ENCODE measurements around the gene VPS13C.

Gene VPS13C

DNA sequence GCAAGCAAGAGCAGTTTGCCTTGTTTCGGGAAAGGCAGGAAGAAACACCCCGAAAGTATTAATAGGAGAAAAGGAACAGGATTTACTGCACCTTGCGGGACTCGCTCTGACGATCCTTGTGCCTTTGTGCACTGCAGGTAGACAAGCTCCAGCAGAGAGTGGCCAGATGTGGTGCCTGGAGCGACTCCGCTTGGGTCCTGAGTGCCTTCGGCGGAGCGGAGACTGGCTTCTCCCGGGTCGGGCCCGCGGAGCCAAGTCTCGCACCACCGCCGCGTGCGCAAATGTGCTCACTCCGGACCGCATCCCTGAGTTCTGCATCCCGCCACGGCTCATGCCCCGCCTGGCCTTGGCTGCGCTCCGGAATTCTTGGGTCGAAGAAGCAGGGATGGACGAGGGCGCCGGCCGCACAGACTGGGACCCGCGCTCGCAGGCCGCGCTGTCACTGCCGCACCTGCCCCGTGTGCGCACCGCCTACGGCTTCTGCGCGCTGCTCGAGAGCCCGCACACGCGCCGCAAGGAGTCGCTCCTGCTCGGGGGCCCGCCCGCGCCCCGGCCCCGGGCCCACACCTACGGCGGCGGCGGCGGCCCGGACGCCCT lies 7.3 kb upstream of the VPS13C start:
- Histone ChIP-seq H3K36me3 (ENCODE audit: control insufficient read depth, low read length) (no peaks in the 10 kb centered on the region), H3K27me3 (ENCODE audit: control insufficient read depth, low read length) (peaks cover 38% of the 10 kb centered on the region), H3K4me1 (ENCODE audit: control insufficient read depth, low read length) (peaks cover 25% of the 10 kb centered on the region), H3K4me3 (ENCODE audit: low read length) (peak overlapping the region; percentile 54), H3K4me2 (ENCODE audit: low read length) (peak overlapping the region; percentile 72), H3F3A (ENCODE audit: control insufficient read depth, insufficient read depth) (peaks cover 5% of the 10 kb centered on the region; the same call in 1 of the 2 replicates), H3K9me2 (replicated peaks; ENCODE audit: control insufficient read depth, low read length) (no peaks in the 10 kb centered on the region), H3K9me3 (ENCODE audit: control insufficient read depth, insufficient read depth, low read length) (no peaks in the 10 kb centered on the region), H3K27ac (ENCODE audit: low read depth, low read length) (no peak overlapping the region), H3K79me2 (ENCODE audit: control insufficient read depth, low read length) (no peaks in the 10 kb centered on the region), H4K20me1 (ENCODE audit: control insufficient read depth, insufficient read depth, low read depth, low read length) (no peaks in the 10 kb centered on the region)
- TF ChIP-seq EZH2phosphoT487 (IDR thresholded peaks at IDR 0.05; ENCODE audit: borderline replicate concordance, low read length) (no peak), CTCF (IDR thresholded peaks at IDR 0.05; ENCODE audit: low read depth, low read length, poor library complexity, severe bottlenecking) (no peak)

GRCh38 chr15:62066663-62067447 lies 6.6 kb upstream of the VPS13C start, which contains the start of gene C2CD4A:
Gene C2CD4A, plus strand, starts transcription at chr15:62066977. Its CDS starts 637 bp downstream, at chr15:62067614.
- peak within 1 kb of the TSS; percentile 54 for H3K4me3 ChIP-seq (ENCODE audit: low read length)
- peaks cover 25% of the 10 kb centered on the region for H3K4me1 ChIP-seq (ENCODE audit: control insufficient read depth, low read length)
- H3K27ac ChIP-seq (ENCODE audit: low read depth, low read length): no peak within 1 kb of the TSS
- H3F3A ChIP-seq (ENCODE audit: control insufficient read depth, insufficient read depth): peaks cover 5% of the 10 kb centered on the region; the same call in 1 of the 2 replicates
- peaks cover 38% of the 10 kb centered on the region for H3K27me3 ChIP-seq (ENCODE audit: control insufficient read depth, low read length)
- peak within 1 kb of the TSS; percentile 72 for H3K4me2 ChIP-seq (ENCODE audit: low read length)
- TF ChIP-seq EZH2phosphoT487 (IDR thresholded peaks at IDR 0.05; ENCODE audit: borderline replicate concordance, low read length) (peak; percentile 80), CTCF (IDR thresholded peaks at IDR 0.05; ENCODE audit: low read depth, low read length, poor library complexity, severe bottlenecking) (no peak)
- no peaks in the 10 kb centered on the region for H3K9me3 ChIP-seq (ENCODE audit: control insufficient read depth, insufficient read depth, low read length)
- no peaks in the 10 kb centered on the region for H3K9me2 ChIP-seq (replicated peaks; ENCODE audit: control insufficient read depth, low read length)
- H3K79me2 ChIP-seq (ENCODE audit: control insufficient read depth, low read length): no peaks in the 10 kb centered on the region
- no peaks in the 10 kb centered on the region for H4K20me1 ChIP-seq (ENCODE audit: control insufficient read depth, insufficient read depth, low read depth, low read length)
- H3K36me3 ChIP-seq (ENCODE audit: control insufficient read depth, low read length): no peaks in the 10 kb centered on the region

- Histone ChIP-seq H4K20me1 (ENCODE audit: control insufficient read depth, insufficient read depth, low read depth, low read length) (no peaks in the 10 kb centered on the region), H3K79me2 (ENCODE audit: control insufficient read depth, low read length) (peaks cover 11% of the 10 kb centered on the region), H3K27me3 (ENCODE audit: control insufficient read depth, low read length) (peaks cover 34% of the 10 kb centered on the region), H3K4me1 (ENCODE audit: control insufficient read depth, low read length) (peaks cover 35% of the 10 kb centered on the region), H3K4me2 (ENCODE audit: low read length) (no peak overlapping the region), H3K36me3 (ENCODE audit: control insufficient read depth, low read length) (peaks cover 4% of the 10 kb centered on the region; the same call in 1 of the 2 replicates), H3F3A (ENCODE audit: control insufficient read depth, insufficient read depth) (0 out of 2 replicates have a peak, but pooled peaks cover 2% of the 10 kb centered on the region), H3K4me3 (ENCODE audit: low read length) (no peak overlapping the region), H3K9me2 (replicated peaks; ENCODE audit: control insufficient read depth, low read length) (no peaks in the 10 kb centered on the region), H3K27ac (ENCODE audit: low read depth, low read length) (no peak overlapping the region), H3K9me3 (ENCODE audit: control insufficient read depth, insufficient read depth, low read length) (no peaks in the 10 kb centered on the region)
- TF ChIP-seq CTCF (IDR thresholded peaks at IDR 0.05; ENCODE audit: low read depth, low read length, poor library complexity, severe bottlenecking) (no peak), EZH2phosphoT487 (IDR thresholded peaks at IDR 0.05; ENCODE audit: borderline replicate concordance, low read length) (no peak)
Measured at GRCh38 chr15:62063825-62064635, 3.8 kb upstream of the VPS13C start.
